Tibial artery (tissue), 4 donors: ENCODE measurements around the gene ZNRF2.

Experiments
- DNase-seq, 2 donors: peaks; one replicate each; pipeline ENCODE4 v3.0.0-alpha.2; 2019
- H3K27ac ChIP-seq, 2 donors: fragments of 200-600 bp; sonication (generic) in 1 of 2; 1 replicate in 1 of 2; 2 replicates in 1 of 2; pipeline ENCODE4 v1.5.1; 2018 to 2019; ENCODE audit warnings: mild to moderate bottlenecking in 1 of 2
- H3K27me3 ChIP-seq, 2 donors: fragments of 200-600 bp; sonication (generic) in 1 of 2; one replicate each; pipeline versions ENCODE4 v1.5.1 to v1.6.0; 2016 to 2019
- H3K36me3 ChIP-seq, 3 donors: fragments of 200-600 bp; sonication (generic) in 2 of 3; one replicate each; pipeline ENCODE4 v1.5.1; 2016 to 2019; ENCODE audit warnings: mild to moderate bottlenecking in 2 of 3
- H3K4me1 ChIP-seq, 4 donors: fragments of 200-600 bp; sonication (generic) in 2 of 4; 1 replicate in 3 of 4; 2 replicates in 1 of 4; pipeline ENCODE4 v1.5.1; 2016 to 2019
- H3K4me3 ChIP-seq, 2 donors: fragments of 200-600 bp; sonication (generic) in 1 of 2; 1 replicate in 1 of 2; 2 replicates in 1 of 2; pipeline ENCODE4 v1.5.1; 2018 to 2019; ENCODE audit warnings: mild to moderate bottlenecking in 2 of 2
- H3K9me3 ChIP-seq, 3 donors: fragments of 200-600 bp; sonication (generic) in 1 of 3; one replicate each; pipeline ENCODE4 v1.5.1; 2016 to 2019
- intact Hi-C: fragments of 100-400 bp; cut with DNase I; formaldehyde crosslinking; loops from one replicate; pipeline ENCODE4 v1.15.0; 2023; ENCODE audit warnings: low total_unique reads
- TF ChIP-seq, protein P1 (sequence below), 2 experiments: fragments of 200-600 bp in 1 of 2; fragments of 450-650 bp in 1 of 2; IDR thresholded peaks; one replicate each; pipeline ENCODE4 v1.5.1; 2017 to 2019; ENCODE audit warnings: antibody characterized with exemption in 2 of 2, mild to moderate bottlenecking in 1 of 2, moderate library complexity in 1 of 2

ZNRF2 gene

GRCh38 chr7:30335763-30336487 lies 51.5 kb downstream of the ZNRF2 start:
- Histone ChIP-seq H3K27me3 (no peaks in the 10 kb centered on the region), H3K27ac (no peak overlapping the region), H3K4me3 (no peak overlapping the region), H3K9me3 (no peaks in the 10 kb centered on the region), H3K4me1 (no peaks in the 10 kb centered on the region), H3K36me3 (no peaks in the 10 kb centered on the region)
- no peak for DNase-seq
- TF ChIP-seq, protein P1, sequence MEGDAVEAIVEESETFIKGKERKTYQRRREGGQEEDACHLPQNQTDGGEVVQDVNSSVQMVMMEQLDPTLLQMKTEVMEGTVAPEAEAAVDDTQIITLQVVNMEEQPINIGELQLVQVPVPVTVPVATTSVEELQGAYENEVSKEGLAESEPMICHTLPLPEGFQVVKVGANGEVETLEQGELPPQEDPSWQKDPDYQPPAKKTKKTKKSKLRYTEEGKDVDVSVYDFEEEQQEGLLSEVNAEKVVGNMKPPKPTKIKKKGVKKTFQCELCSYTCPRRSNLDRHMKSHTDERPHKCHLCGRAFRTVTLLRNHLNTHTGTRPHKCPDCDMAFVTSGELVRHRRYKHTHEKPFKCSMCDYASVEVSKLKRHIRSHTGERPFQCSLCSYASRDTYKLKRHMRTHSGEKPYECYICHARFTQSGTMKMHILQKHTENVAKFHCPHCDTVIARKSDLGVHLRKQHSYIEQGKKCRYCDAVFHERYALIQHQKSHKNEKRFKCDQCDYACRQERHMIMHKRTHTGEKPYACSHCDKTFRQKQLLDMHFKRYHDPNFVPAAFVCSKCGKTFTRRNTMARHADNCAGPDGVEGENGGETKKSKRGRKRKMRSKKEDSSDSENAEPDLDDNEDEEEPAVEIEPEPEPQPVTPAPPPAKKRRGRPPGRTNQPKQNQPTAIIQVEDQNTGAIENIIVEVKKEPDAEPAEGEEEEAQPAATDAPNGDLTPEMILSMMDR (IDR thresholded peaks at IDR 0.05), result no peak
- intact Hi-C loops, result no loop called here

DNA sequence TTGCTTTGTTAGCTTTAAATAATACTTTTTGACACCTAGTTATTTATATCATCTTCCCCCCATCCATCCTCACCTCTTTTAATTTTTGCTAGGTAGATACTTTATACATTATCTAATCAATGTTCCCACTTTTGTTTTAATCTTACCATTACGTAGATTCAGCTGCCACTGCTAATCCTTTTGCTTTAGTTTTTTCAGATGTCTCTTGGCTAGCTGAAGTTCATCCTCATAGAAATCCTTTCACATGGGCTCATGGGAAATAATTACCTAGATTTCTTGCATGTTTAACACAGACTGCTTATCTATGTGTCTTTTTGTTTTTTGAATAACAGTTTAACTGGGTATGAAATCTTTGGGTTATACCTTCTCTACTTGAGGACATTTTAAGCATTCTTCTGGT lies 60.1 kb downstream of the ZNRF2 start:
- peak overlapping the region; percentile 21 to 22 for H3K27ac ChIP-seq
- no peaks in the 10 kb centered on the region for H3K36me3 ChIP-seq
- peaks cover 0 to 48% (median 16%) of the 10 kb centered on the region in 4 donors for H3K4me1 ChIP-seq
- TF ChIP-seq, protein P1 (IDR thresholded peaks at IDR 0.05), result no peak
- H3K9me3 ChIP-seq, result no peaks in the 10 kb centered on the region
- DNase-seq, result no peak
- H3K4me3 ChIP-seq, result no peak overlapping the region
- H3K27me3 ChIP-seq, result no peaks in the 10 kb centered on the region
- intact Hi-C loops, result no loop called here

- no peak overlapping the region for H3K4me3 ChIP-seq
- intact Hi-C loops, result no loop called here
- H3K27me3 ChIP-seq, result no peaks in the 10 kb centered on the region
- no peak for DNase-seq
- peak overlapping the region; percentile 24 to 33 for H3K27ac ChIP-seq
- H3K4me1 ChIP-seq, result peaks cover 0 to 49% (median 19%) of the 10 kb centered on the region in 4 donors
- H3K9me3 ChIP-seq, result no peaks in the 10 kb centered on the region
- H3K36me3 ChIP-seq, result no peaks in the 10 kb centered on the region
- TF ChIP-seq, protein P1 (IDR thresholded peaks at IDR 0.05), result no peak
Measured at GRCh38 chr7:30347226-30348082, 63.1 kb downstream of the ZNRF2 start.

DNA sequence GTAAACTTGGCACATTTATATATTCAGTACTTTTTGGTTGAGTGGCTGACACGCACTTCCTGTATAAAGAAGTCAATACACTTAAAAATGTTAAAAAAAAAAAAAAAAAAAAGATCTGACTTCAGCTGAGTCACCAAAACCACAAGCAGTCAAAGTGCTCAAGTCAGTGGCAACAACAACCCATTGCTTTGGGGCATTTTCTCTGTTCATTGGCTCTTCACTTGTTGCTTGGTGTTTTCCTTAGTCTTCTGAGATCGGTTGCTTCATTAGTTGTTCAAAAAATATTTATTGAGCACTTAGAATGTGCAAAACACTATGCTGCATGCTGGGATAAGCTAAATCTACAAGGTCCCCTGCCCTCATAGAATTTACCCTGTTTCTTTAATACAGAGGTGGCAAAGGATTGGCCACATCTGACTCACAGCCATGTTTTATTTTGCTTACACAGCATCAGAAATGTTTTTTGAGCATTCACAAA lies 63.7 kb downstream of the ZNRF2 start:
- no peaks in the 10 kb centered on the region for H3K9me3 ChIP-seq
- H3K4me3 ChIP-seq, result no peak overlapping the region
- TF ChIP-seq, protein P1 (IDR thresholded peaks at IDR 0.05), result no peak
- H3K27ac ChIP-seq, result peak overlapping the region; percentile 20 to 50
- H3K36me3 ChIP-seq, result no peaks in the 10 kb centered on the region
- no peak for DNase-seq
- no peaks in the 10 kb centered on the region for H3K27me3 ChIP-seq
- intact Hi-C loops, result no loop called here
- peaks cover 0 to 55% (median 19%) of the 10 kb centered on the region in 4 donors for H3K4me1 ChIP-seq

DNA sequence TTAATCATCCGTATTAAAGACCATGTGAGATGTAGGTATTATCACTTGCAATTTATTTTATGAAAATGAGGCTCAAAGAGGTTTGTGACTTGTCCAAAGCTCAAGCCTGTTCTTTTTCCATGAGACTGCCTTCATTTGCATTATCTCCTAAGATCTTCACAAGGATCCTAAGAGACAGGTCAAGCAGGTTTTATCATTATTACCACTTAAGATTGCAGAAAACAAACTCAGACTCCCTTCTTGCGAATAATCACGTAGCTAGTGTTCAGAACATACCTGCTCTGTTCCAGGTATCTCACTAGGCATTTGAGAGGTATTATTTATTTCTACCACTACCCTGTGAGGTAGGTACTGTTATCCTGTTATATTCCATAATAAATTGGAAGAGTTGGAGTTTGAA lies 64.8 kb downstream of the ZNRF2 start:
- Histone ChIP-seq H3K4me1 (peaks cover 0 to 53% (median 19%) of the 10 kb centered on the region in 4 donors), H3K36me3 (no peaks in the 10 kb centered on the region), H3K27ac (peak overlapping the region in 1 of 2 donors; percentile 20), H3K9me3 (no peaks in the 10 kb centered on the region), H3K27me3 (no peaks in the 10 kb centered on the region), H3K4me3 (no peak overlapping the region)
- DNase-seq, result no peak
- intact Hi-C loops, result no loop called here
- TF ChIP-seq, protein P1 (IDR thresholded peaks at IDR 0.05), result no peak
